CD8-positive, alpha-beta memory T cell (primary cell): ENCODE data around the gene HOMER2. TPM values are rescaled to one million over a fixed set of nuclear protein-coding genes. Genes with fewer than 3 reads are reported as not detected.

Experiments used
- CTCF ChIA-PET: fragments of 350-600 bp; sonication (Branson Sonifier 250); formaldehyde crosslinking; loops from one replicate; lab custom pipeline; 2021; ENCODE audit warnings: antibody characterized with exemption; lab: Charles Lee
- POLR2A ChIA-PET: fragments of 350-600 bp; sonication (Branson Sonifier 250); formaldehyde crosslinking; loops from one replicate; lab custom pipeline; 2021; ENCODE audit warnings: antibody characterized with exemption; lab: Charles Lee
- DNase-seq, 5 donors: peaks; one replicate each; pipeline versions ENCODE4 v3.0.0 to v3.0.0-alpha.2; 2020 to 2022; ENCODE audit warnings: mixed read lengths in 1 of 5
- H3K27ac ChIP-seq: one replicate; pipeline ENCODE4 v1.7.0; 2013; ENCODE audit warnings: low read depth, mild to moderate bottlenecking, low read length, moderate library complexity
- H3K27me3 ChIP-seq: 2 replicates; pipeline ENCODE4 v1.7.0; 2013; ENCODE audit warnings: low read length, mild to moderate bottlenecking; ENCODE audit not compliant: insufficient read depth, poor library complexity, severe bottlenecking
- H3K36me3 ChIP-seq: 2 replicates; pipeline ENCODE4 v1.7.0; 2013; ENCODE audit warnings: mild to moderate bottlenecking, low read length, moderate library complexity; ENCODE audit not compliant: insufficient read depth
- H3K4me1 ChIP-seq: 2 replicates; pipeline ENCODE4 v1.7.0; 2013; ENCODE audit warnings: mild to moderate bottlenecking, low read length, moderate library complexity; ENCODE audit not compliant: insufficient read depth
- H3K4me3 ChIP-seq: 2 replicates; pipeline ENCODE4 v1.7.0; 2013; ENCODE audit warnings: mild to moderate bottlenecking, low read length
- H3K9me3 ChIP-seq: 2 replicates; pipeline ENCODE4 v1.7.0; 2013; ENCODE audit warnings: mild to moderate bottlenecking, low read length
- H3K27ac Mint-ChIP-seq, 8 donors: one replicate each; pipeline ENCODE4 v1.8.0; 2020 to 2021; ENCODE audit warnings: mixed read lengths in 8 of 8, mild to moderate bottlenecking in 6 of 8, inconsistent platforms in 3 of 8, moderate library complexity in 3 of 8
- H3K27me3 Mint-ChIP-seq, 2 donors: one replicate each; pipeline ENCODE4 v1.8.0; 2020 to 2021; ENCODE audit warnings: mixed read lengths in 2 of 2, mild to moderate bottlenecking in 1 of 2, moderate library complexity in 1 of 2
- H3K36me3 Mint-ChIP-seq, 3 donors: one replicate each; pipeline ENCODE4 v1.8.0; 2020 to 2021; ENCODE audit warnings: mixed read lengths in 3 of 3, inconsistent platforms in 1 of 3, mild to moderate bottlenecking in 1 of 3
- H3K4me1 Mint-ChIP-seq, 3 donors: one replicate each; pipeline ENCODE4 v1.8.0; 2020 to 2021; ENCODE audit warnings: mixed read lengths in 3 of 3, inconsistent platforms in 1 of 3, mild to moderate bottlenecking in 1 of 3
- H3K4me3 Mint-ChIP-seq, 7 donors: one replicate each; pipeline ENCODE4 v1.8.0; 2020 to 2021; ENCODE audit warnings: mixed read lengths in 7 of 7, mild to moderate bottlenecking in 6 of 7, moderate library complexity in 4 of 7, inconsistent platforms in 2 of 7
- H3K9me3 Mint-ChIP-seq, 5 donors: one replicate each; pipeline ENCODE4 v1.8.0; 2020 to 2022; ENCODE audit warnings: mixed read lengths in 5 of 5, mild to moderate bottlenecking in 3 of 5, moderate library complexity in 2 of 5, inconsistent platforms in 1 of 5
- polyA plus RNA-seq: library from polyadenylated mRNA; unstranded; fragments of 300-500 nt; fragmentation: Illumina TruSeq; gene quantifications from one replicate; pipeline ENCODE4 v1.2.3, GENCODE V29; 2021
- total RNA-seq, 2 experiments: library from RNA; stranded (reverse); gene quantifications; one replicate each; pipeline ENCODE4 v1.2.3, GENCODE V29; 2021

The HOMER2 gene
- total and polyA plus RNA-seq, 3 experiments from 2014 or later = 1.6 to 14.1 (median 13.6) TPM

DNA sequence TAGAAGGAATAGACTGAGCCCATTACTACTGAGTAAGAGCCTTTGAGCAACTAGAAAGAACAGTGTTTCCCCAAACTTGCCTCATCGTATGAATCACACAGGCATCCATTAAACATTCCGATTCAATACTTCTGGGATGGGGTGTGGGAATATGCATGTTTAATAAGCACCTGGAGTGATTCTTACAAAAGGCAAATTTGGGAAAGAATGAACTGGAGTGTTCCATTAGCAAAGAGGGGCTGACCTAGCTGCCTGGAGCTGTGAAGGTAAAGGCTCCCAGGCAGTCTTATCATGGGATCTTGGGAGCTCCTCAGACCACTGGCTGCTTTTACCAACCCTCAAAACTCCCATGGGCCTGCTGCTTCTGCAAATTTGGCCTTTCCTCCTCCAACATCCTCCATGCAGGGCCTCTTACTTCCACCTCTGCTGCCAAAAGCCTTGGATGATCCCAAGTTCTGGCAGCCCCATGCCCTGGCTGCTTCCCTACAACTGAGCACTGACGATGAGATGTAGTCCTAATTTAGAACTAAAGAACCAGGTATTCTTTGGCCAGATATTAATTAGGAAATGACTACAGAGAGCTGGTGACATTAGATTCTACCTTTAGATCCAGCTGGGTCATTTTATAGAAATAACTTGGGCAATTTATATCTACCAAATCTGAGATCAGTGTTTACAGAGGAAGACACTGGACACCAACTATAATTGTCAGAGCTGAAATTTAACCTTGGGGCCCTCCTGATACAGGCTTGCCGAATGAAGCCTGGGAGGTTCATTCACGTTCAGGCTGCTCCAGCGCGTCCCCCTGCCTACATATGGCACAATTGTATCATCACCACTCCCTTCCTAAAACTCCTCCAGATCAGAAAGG is 11.2 kb upstream of the HOMER2 start:
- H3K4me3 ChIP-seq = no peak overlapping the region
- POLR2A ChIA-PET = no interaction called here
- H3K4me3 Mint-ChIP-seq = no peak overlapping the region
- no peaks in the 10 kb centered on the region for H3K4me1 ChIP-seq
- CTCF ChIA-PET = no interaction called here
- H3K27me3 Mint-ChIP-seq = no peaks in the 10 kb centered on the region
- H3K27ac Mint-ChIP-seq = no peak overlapping the region
- no peaks in the 10 kb centered on the region for H3K9me3 Mint-ChIP-seq
- no peaks in the 10 kb centered on the region for H3K27me3 ChIP-seq
- no peak for DNase-seq
- no peaks in the 10 kb centered on the region for H3K36me3 ChIP-seq
- H3K27ac ChIP-seq = no peak overlapping the region
- H3K9me3 ChIP-seq = no peaks in the 10 kb centered on the region
- H3K4me1 Mint-ChIP-seq = peaks cover 8 to 10% (median 10%) of the 10 kb centered on the region in 3 donors
- peaks cover 0 to 4% (median 0%) of the 10 kb centered on the region in 3 donors for H3K36me3 Mint-ChIP-seq

DNA sequence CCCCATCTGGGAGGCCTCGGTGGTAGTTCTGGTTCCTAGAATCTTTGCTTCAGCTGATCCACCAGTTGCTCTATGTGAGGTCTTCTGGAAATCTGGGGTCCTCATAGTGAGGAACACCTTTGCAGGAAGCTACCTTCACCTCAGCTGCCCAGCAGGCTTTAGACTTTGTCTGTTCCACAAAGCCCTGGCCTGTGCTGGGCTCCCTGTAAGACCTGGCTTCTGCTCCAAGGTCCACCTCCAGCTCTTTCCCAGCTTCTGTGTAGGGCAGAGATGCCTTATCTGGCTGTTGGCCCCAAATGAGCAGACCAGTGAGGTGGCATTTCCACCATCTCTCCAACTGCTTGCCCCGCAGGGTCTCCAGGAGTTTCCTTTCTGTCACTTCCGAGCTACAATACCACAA is 8.2 kb upstream of the HOMER2 start:
- Histone ChIP-seq H3K27ac (no peak overlapping the region), H3K4me1 (no peaks in the 10 kb centered on the region), H3K9me3 (no peaks in the 10 kb centered on the region), H3K36me3 (no peaks in the 10 kb centered on the region), H3K27me3 (no peaks in the 10 kb centered on the region), H3K4me3 (no peak overlapping the region)
- POLR2A ChIA-PET = no interaction called here
- CTCF ChIA-PET = no interaction called here
- no peaks in the 10 kb centered on the region for H3K9me3 Mint-ChIP-seq
- no peak overlapping the region for H3K27ac Mint-ChIP-seq
- H3K4me3 Mint-ChIP-seq = no peak overlapping the region
- H3K4me1 Mint-ChIP-seq = peaks cover 0 to under 1% (median 0%) of the 10 kb centered on the region in 3 donors
- no peaks in the 10 kb centered on the region for H3K27me3 Mint-ChIP-seq
- DNase-seq = no peak
- peaks cover 3 to 8% (median 6%) of the 10 kb centered on the region in 3 donors for H3K36me3 Mint-ChIP-seq

DNA sequence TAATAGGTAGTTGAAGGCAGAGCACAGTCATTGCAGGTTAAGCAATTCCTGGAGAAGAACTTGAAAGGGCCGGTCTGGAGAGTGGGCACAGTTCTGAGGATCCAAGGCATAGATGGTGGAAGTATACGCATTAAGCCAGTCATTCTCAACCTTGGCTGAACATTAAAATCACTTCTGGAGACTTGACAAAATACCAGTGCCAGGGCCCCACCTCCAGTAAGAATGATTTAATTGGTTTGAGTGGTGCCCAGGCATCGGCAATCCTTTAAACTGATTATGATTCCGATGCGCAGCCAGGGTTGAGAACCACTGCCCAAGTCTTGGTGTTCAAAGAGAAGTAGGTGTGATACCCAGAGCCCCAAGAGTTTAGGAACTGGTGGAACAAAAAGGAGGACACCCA is 6.9 kb upstream of the HOMER2 start:
- H3K27ac ChIP-seq = no peak overlapping the region
- H3K27me3 Mint-ChIP-seq = peaks cover 0 to 1% of the 10 kb centered on the region in 2 donors
- no peaks in the 10 kb centered on the region for H3K27me3 ChIP-seq
- no peaks in the 10 kb centered on the region for H3K36me3 ChIP-seq
- H3K27ac Mint-ChIP-seq = no peak overlapping the region
- no peaks in the 10 kb centered on the region for H3K9me3 Mint-ChIP-seq
- no peaks in the 10 kb centered on the region for H3K4me1 Mint-ChIP-seq
- no peak overlapping the region for H3K4me3 Mint-ChIP-seq
- POLR2A ChIA-PET = no interaction called here
- no peak overlapping the region for H3K4me3 ChIP-seq
- DNase-seq = no peak
- H3K4me1 ChIP-seq = no peaks in the 10 kb centered on the region
- peaks cover 3 to 8% (median 6%) of the 10 kb centered on the region in 3 donors for H3K36me3 Mint-ChIP-seq
- H3K9me3 ChIP-seq = no peaks in the 10 kb centered on the region
- CTCF ChIA-PET = no interaction called here

DNA sequence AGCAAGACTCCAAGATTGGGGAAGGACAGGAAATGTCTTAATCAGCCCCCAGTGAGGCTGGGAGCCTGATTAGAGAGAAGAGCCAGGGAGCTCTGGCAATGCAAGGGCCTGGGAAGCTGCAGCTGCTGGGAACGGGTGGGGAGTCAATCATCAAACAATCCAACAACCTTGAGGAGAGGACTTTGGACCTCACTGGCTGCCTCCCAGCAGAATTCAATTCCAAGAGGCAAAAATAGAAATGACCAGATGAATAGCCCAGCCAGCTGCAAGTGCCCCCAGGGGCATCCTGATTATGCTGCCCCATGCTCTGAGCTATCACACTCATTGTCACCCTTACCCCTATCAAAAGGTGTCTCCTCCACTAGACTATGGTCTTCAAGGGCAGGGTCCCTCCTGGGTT is 6.1 kb upstream of the HOMER2 start:
- no peak for DNase-seq
- H3K27ac Mint-ChIP-seq = peak overlapping the region in 1 of 8 donors; percentile 77
- H3K4me1 Mint-ChIP-seq = no peaks in the 10 kb centered on the region
- CTCF ChIA-PET = no interaction called here
- no peak overlapping the region for H3K4me3 ChIP-seq
- H3K4me3 Mint-ChIP-seq = no peak overlapping the region
- peaks cover 3 to 8% (median 6%) of the 10 kb centered on the region in 3 donors for H3K36me3 Mint-ChIP-seq
- H3K36me3 ChIP-seq = no peaks in the 10 kb centered on the region
- POLR2A ChIA-PET = no interaction called here
- H3K27me3 Mint-ChIP-seq = peaks cover 0 to 2% of the 10 kb centered on the region in 2 donors
- no peak overlapping the region for H3K27ac ChIP-seq
- no peaks in the 10 kb centered on the region for H3K9me3 ChIP-seq
- H3K4me1 ChIP-seq = no peaks in the 10 kb centered on the region
- H3K9me3 Mint-ChIP-seq = no peaks in the 10 kb centered on the region
- no peaks in the 10 kb centered on the region for H3K27me3 ChIP-seq

DNA sequence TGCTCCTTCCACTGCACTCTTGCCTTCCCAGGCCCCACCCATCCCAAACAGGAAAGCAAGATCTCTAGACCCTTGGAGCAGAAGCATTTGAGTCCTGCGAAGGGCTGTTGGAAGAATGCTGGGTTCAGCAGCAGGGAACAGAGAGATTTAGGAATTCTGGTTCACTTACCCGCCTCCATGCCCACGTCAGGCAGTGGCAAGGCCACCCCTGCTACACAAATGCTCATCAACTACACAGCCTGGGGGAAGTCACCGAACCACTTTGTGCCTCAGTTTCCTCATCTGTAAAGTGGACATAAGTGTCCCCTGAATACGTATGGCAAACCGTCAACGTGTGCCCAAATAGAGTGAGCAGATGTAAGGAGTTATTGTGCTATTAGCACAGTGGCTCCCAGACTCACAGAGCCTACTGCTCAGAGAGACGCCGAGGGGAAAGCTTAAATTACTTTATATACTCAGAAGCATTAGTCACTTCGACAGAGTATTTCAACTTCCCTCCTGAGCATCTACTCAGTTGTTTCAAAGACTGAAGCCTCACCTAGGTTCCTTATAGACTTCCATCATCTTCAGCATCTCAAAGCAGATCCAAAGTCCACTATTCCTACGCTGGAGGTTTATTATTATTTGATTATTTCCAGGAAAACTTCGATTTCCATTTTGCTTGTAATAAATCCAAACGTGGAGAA is 905 bp downstream of the HOMER2 start:
- Histone ChIP-seq H3K4me3 (no peak overlapping the region), H3K9me3 (no peaks in the 10 kb centered on the region), H3K4me1 (no peaks in the 10 kb centered on the region), H3K36me3 (no peaks in the 10 kb centered on the region), H3K27ac (no peak overlapping the region), H3K27me3 (peaks cover 18% of the 10 kb centered on the region)
- POLR2A ChIA-PET = no interaction called here
- H3K4me3 Mint-ChIP-seq = peak overlapping the region in 6 of 7 donors; percentile 48 to 77 (median 71)
- H3K9me3 Mint-ChIP-seq = no peaks in the 10 kb centered on the region
- peaks cover 4 to 8% (median 5%) of the 10 kb centered on the region in 3 donors for H3K4me1 Mint-ChIP-seq
- CTCF ChIA-PET = no interaction called here
- H3K27ac Mint-ChIP-seq = peak overlapping the region in 1 of 8 donors; percentile 47
- H3K36me3 Mint-ChIP-seq = no peaks in the 10 kb centered on the region
- DNase-seq = no peak
- peaks cover 2 to 18% of the 10 kb centered on the region in 2 donors for H3K27me3 Mint-ChIP-seq

DNA sequence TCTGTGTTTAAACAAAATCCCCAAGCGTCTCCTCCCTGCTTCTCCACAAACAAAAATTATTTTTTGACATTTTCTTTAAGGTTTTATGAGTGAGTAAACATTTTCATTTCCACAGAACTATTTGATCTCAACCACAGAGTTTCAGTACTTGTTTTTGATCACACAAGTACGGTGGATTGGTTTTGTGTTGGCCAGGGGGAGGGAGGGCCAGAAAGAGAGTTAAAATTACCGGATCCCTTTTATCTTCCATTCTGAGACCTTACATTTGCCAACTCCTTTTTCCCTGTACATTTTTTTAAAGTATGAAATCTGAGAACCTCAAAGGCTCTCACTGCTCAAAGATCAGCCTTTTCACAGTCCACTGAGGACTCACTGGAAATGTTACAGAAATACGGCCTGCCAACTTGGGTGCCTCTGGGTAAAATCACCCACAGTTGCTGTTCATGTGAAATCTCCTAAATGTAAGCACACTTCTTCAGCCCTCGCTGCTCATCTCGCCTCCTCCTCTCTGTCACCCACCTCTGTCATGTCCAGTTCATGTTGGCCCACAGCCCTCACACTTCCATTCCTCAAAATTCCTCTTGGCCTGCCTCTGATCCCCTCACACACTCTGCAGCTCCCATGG is 1.7 kb downstream of the HOMER2 start:
- no peak overlapping the region for H3K27ac Mint-ChIP-seq
- H3K27me3 ChIP-seq = peaks cover 18% of the 10 kb centered on the region
- H3K9me3 Mint-ChIP-seq = no peaks in the 10 kb centered on the region
- H3K36me3 ChIP-seq = no peaks in the 10 kb centered on the region
- H3K36me3 Mint-ChIP-seq = no peaks in the 10 kb centered on the region
- H3K27me3 Mint-ChIP-seq = peaks cover 4 to 24% of the 10 kb centered on the region in 2 donors
- no peak for DNase-seq
- POLR2A ChIA-PET = no interaction called here
- H3K4me1 Mint-ChIP-seq = peaks cover 4 to 8% (median 5%) of the 10 kb centered on the region in 3 donors
- no peak overlapping the region for H3K4me3 Mint-ChIP-seq
- no peak overlapping the region for H3K4me3 ChIP-seq
- CTCF ChIA-PET = no interaction called here
- no peaks in the 10 kb centered on the region for H3K4me1 ChIP-seq
- no peaks in the 10 kb centered on the region for H3K9me3 ChIP-seq
- H3K27ac ChIP-seq = no peak overlapping the region

DNA sequence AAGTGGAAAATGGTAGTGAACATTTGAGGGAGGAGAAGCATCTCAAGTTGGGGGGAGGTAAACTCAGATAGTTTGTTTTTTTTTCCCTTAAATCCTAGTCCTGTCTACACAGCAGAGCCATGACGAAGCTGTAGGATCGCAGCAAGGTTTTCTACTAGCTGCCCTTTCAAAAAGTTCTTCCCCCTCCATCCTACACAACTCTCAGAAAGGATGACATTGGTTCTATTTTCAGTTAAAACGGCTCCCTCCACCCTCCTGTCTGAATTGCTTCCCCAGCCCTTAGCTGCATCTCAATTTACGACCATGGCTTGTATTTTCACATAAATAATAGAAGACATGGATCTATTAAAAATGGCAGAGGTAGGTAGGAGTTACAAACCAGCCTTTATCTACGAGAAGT is 2.2 kb downstream of the HOMER2 start:
- Mint-ChIP-seq H3K4me1 (peaks cover 4 to 8% (median 5%) of the 10 kb centered on the region in 3 donors), H3K4me3 (no peak overlapping the region), H3K27ac (no peak overlapping the region), H3K27me3 (peaks cover 4 to 24% of the 10 kb centered on the region in 2 donors), H3K9me3 (no peaks in the 10 kb centered on the region), H3K36me3 (no peaks in the 10 kb centered on the region)
- ChIA-PET CTCF (no interaction called here), POLR2A (no interaction called here)
- H3K27me3 ChIP-seq = peaks cover 18% of the 10 kb centered on the region
- no peak for DNase-seq
- H3K27ac ChIP-seq = no peak overlapping the region
- no peak overlapping the region for H3K4me3 ChIP-seq
- H3K9me3 ChIP-seq = no peaks in the 10 kb centered on the region
- H3K4me1 ChIP-seq = no peaks in the 10 kb centered on the region
- no peaks in the 10 kb centered on the region for H3K36me3 ChIP-seq
